Activated CD4-positive, CD25-positive, alpha-beta regulatory T cell treated with anti-CD3 and anti-CD28 coated beads, Interleukin-2, amount 50 U/mL, for 16 hours (primary cell): ENCODE data around the gene RPAP3.

Source experiments
- DNase-seq: peaks from one replicate; pipeline ENCODE4 v3.0.0-alpha.2; 2020; ENCODE audit warnings: low read depth, low spot score

Gene RPAP3, protein sequence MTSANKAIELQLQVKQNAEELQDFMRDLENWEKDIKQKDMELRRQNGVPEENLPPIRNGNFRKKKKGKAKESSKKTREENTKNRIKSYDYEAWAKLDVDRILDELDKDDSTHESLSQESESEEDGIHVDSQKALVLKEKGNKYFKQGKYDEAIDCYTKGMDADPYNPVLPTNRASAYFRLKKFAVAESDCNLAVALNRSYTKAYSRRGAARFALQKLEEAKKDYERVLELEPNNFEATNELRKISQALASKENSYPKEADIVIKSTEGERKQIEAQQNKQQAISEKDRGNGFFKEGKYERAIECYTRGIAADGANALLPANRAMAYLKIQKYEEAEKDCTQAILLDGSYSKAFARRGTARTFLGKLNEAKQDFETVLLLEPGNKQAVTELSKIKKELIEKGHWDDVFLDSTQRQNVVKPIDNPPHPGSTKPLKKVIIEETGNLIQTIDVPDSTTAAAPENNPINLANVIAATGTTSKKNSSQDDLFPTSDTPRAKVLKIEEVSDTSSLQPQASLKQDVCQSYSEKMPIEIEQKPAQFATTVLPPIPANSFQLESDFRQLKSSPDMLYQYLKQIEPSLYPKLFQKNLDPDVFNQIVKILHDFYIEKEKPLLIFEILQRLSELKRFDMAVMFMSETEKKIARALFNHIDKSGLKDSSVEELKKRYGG

DNA sequence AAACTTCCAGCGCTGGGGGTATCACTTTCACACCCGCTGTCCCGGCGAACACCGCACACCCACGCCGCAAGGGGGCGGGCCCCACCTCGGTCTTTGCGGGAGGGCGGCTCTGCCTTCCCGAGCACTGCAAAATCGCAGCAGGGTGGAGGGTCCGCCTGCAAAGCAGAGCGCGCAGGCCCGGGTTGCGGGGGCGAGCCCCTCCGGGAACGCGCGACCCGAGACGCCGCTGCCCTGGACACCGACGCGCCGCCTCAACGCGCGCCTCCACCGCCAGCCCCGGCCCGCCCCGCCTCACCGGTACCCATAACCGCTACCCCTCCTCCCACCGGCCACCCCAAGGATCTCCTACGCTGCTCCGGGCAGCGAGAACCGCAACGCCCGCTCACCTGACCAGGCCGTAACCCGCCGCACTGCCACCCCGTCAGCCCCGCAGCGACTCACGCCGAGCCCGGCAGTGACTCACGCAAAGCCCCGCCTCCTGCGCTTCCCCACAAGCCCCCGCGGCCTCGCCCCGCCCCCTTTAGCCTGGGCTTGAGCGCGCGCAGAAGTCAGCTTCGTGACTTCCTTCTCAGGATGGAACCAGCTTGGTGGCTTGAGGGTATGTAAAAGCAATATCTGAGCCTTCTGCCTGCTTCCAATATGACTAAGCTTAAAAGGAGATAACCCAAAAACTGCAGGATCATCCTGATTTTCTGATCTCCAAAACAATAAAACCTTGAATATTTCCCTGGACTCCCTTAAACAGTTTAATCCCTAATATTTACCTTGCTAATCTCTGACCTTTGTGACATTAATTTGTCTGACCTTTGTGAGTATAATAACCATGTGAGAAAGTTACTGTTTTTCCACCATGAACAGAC, at the start of gene RPAP3:
Gene RPAP3 (minus strand): TSS at position 465 of the 860 bp plus-strand sequence. CDS start 3,190 bp downstream, outside the sequence.
- DNase-seq = peak; percentile 95

DNA sequence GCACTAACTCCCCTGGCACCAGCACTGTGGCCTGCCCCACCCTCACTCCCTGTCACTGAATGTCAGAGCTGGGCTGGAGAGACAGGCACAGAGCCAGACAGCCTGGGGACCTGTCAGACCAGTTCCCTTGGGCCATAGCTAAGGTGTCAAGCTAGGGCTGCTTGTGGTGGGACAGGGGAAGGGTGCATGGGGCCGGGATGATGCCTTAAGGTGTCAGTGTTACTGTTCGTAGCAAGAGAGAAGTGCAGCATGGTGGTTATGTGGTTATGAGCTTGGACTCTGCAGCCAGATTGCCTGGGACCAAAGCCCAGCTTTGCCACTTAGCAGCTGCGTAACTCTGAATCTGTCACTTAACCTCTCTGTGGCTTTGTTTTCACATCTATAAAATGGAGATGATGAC, 49.1 kb upstream of the RPAP3 start:
- no peak for DNase-seq

DNA sequence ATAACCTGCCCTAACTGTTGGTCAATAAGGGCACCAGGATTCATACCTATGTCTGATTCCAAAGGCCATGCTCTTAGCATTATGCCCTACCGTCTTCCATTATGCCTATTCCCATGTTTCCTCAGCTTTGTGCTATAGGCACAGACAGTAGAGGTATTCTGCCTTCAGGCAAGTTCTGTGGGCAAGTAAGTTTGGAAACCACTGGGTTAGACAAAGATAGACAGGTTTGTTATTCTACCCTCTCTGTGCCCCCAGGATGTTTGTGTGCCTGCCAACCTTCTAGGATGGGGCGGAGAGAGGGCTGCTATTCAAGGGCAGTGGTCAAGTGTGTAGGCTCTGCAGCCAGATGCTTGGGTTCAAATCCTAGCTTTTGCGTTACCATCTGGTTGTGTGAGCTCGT, 48.3 kb upstream of the RPAP3 start:
- no peak for DNase-seq

DNA sequence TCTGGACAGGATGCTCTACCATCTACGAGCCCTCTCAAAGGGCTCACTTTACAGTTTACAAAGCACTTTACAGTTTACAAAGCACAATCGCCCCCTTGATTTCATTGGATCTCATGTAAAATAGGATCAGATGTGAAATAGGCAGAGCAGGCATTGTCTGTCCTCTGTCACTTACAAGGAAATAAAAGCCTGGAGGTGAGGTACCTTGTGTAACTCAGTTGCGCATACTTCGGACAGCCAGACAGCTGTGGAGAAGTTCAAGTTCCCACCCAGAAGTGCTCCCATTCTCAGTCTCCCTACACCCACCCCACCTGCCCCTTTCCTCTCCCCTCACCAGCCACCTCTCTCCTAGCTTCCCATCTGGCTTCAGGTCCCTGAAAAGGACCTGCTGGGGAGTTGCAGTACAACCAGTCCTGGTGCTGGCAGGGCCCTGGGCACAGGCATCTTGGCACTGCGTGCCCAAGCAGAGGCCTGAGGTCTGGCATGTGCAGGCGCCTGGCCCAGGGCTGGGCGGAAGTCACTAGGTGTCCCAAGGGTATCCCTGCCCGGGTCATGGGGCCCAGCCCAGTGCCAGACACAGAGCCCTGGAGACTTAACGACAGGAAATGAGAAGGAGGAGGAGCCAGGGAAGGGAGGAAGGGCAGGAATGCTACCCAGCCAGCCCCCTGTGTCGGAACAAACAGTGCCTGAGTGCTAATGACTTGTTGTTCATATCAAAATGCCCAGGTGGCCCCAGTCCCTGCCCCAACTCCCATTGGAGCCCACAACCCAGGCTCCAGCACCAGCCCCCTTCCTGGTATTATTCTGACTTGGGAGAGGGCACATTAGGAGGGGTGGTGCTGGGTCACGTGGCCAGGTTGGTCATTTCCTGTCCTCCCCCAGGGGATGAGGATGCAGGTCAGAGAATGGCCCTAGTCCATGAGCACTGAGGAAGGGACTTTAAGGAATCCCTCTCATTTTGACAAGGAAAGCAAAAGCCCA, 47.5 kb upstream of the RPAP3 start:
- no peak for DNase-seq

DNA sequence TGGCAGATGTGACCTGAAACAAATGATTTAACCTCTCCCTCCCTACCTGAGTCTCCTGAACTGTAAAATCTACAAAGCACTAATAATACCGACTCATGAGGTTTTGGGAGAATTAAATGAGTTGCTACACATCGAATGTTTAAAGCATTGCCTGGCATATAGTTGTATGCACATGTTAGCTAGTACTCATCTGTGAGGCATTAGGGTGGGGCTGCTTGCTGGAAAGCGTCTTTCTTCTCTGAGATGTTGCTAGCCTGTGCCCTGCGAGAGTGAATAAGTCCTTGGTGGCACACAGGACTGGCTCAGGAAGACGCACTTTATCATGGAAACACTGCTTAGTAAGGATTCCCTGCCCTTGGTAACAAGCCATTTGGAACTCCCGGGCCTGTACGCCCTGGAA, 46.7 kb upstream of the RPAP3 start:
- no peak for DNase-seq

DNA sequence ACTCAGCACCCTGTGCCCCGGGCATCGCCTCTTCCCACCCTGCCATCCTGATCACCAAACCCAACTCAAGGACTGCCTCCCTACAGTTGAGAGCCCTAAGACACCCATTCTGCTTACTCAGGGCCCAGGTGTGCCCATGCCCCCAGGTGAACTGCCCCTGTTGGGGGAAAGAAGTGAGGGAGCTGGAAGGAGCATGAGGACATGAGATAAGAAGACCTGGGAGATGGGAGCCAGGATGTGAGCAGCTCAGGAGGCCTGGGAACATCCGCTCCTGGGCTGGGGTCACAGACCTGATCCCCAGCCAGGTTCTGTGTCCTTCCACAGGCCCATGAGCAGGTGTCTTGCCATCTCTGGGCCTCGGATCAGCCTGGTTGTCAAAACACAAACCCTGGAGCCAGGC, 46.3 kb upstream of the RPAP3 start:
- DNase-seq = no peak

DNA sequence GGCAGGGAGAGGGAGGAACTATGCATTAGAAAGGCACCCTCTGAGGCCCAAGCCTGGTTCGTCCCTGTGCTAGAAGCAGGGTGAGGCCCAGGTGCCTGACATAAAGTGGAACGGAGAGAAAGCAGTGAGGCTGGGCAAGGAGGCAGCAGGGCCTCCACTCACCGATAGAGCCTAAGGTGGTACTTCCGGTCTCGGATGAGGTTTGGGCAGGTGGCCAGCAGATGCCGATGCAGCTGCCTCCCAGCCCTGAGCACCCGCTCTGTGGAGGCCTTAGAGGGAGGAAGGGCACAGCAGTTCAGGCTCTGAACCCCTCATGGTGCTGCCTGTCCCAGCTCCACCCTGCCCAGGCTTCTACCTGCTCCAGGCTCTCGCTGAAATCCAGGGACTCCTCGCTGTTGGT, 45.7 kb upstream of the RPAP3 start:
- DNase-seq = no peak

DNA sequence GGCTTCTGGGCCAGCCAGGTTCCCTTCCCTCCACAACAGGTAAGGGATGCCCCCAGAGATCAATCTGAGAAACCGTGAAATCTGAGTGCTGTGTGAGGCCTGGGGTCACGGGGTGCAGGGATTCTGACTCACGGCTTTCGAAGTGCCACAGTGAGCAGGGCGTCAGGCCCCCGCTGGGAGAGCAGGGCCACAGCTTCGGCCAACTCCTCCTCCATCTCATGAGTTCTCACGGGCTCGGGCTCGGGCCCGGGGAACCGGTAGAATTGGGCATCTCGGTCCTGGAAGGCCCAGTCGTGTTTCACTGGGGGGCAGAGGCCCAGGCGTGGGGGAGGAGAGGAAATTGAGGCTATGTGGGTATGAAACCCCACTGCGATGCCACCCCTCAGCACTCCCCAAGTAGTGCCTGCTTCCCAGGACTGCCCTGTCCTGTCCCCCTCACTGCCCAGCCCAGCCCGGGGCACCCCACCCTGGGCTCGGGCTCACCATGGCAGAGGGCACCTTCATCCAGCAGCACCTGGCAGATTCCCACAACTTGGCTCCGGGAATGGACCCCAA, 45.2 kb upstream of the RPAP3 start:
- DNase-seq = no peak

DNA sequence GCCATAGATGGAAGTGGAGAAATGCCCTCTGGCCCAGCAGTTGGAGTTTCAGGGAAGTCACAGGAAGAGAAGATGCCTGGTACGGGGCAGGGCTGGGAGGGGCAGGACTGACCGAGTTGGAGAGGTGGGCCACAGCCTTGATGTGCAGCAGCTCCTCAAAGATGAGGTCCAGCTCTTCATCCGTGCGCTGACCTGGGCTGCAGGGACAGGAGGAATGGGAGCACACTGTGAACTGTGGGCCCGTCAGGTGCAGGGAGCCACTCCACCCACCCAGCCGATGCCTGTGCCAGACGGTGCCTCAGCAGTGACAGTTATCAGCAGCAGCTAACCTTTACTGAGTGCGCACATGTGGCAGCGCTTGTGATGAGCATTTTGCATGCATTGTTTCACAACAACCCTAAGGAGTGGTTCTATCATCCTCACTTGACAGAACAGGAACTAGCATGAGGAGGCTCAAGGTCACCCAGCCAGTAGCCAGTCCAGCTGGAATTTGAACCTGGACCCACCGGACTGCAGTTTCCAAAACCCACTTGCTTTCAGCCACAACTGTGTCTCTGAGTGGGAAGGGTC, 44.5 kb upstream of the RPAP3 start:
- no peak for DNase-seq

DNA sequence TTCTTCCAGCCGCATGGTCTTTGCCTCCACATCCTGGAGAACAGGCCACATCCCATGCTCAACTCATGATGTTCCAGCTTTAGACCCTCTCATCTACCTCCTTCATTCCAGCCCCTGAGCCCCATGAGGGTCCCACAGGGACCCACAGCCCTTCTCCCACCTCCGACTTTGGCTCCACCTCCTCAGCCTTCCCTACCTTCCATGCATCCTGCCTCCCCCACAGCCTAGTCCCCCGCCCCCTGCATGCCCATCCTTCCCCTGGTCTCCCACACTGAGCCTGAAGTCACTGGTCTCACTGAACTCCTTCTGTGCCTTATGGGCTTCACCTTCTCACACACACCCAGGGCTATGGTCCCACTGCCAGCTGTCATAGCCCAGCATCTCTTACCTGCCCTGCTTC, 43.1 kb upstream of the RPAP3 start:
- no peak for DNase-seq

DNA sequence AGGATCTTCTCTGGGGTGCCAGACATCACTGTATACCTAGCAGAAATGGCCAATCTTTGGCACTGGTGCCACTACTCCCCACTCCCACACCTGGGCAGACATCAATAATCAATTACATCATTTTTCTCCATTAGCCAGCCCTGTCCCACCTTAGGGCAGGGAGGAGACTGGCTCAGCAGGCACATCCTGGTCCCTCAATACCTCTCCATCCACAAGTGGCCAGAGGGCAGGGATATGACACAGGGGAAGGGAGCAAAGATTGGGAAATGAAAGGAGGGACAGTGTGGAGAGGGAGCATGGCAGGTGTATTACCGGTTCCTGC, 42.6 kb upstream of the RPAP3 start:
- DNase-seq = no peak

DNA sequence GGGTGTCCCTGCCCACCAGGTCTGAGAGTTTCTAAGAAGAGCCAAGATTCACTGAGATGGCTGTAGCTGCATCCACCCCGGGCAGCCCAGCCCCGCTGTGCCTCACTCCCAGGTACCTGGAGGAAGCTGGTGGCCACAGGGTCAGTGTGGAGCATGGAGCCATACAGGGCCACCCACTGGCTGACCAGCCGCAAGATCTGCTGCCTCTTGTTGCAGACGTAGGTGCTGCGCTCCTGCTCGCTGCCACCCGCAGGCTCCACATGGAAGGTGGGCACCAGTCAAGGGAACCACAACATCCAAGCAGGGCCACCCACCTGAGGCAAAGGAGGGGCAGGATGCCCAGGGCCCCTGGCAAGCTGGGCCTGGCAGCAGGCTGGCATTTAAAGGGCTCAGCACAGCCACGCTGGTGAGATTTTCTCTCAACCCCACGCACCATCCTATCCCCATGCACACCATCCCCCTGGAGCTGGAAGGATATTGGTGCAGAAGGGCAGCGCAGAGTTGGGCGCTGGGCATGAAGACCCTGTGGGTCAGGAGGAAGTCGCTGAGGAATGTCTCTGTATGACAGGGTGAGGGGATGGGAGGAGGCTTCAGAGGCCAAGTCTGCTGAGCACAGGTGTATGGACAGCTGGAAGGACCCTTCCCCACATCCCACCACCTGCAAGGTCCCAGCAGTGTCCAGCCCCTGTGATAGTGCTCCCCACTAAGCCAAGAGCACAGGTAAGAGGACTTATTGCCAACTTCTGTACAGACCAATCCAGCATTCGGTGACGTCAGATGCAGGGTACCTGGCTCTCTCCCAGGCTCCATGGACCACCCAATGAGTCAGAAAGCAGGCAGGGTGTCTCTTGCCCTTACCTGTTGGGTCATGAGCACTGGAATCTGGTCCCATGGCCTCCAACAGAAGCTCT, 42.0 kb upstream of the RPAP3 start:
- no peak for DNase-seq

DNA sequence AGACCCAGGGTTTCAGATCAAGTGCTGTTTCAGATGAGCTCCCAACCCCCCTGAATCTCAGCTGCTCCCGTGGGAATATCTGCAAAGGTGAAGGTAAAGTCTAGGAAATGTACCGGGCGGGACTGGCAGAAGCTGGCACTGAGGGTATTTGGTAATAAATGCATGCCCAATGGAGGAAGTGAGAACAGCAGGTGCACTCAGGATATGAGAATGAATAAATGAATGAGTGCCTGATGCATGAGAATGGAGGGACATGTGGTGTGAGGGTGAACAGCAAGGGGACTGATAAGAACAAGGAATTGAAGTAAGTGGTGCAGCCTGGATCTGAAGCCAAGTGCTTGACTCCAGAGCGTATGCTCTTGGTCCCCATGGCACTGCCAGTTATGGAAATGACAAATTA, 41.3 kb upstream of the RPAP3 start:
- no peak for DNase-seq

DNA sequence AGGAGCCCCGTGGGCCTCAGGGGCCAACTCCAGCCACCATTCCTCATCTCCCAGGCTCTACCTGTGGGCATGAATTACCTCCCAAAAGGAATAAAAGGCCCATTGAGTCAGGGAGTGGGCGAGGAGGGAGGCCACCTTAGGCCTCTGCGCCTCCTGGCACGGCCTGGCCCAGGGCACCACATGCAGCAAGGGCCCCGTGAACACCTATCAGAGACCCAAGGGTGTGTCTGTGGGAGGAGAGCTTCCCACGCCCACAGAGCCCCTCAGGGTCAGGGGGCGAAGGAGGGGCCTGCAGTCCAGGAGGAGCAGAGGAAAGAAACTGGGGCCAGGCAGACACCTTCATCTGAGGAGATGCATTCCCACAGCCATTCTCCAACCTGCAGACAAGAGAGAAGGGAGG, 40.7 kb upstream of the RPAP3 start:
- DNase-seq = no peak

DNA sequence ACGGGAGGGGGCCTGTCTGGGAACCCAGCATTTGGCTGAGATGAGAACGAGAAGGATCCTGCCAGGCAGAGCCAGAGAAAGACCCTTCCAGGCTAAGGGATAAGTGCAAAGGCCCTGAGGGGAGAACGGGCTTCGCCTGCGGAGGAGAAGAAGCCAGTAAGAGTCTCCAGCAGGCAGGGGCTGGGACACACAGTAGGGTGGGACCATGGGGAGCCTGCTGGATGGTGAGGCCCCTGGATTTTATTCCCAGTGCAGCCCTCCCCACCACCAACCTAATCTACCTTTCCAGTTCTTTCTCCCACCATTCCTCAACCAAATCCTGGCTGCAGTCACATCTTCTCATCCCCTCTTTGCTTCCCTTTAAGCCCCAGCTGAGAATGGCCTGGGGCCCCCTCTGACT, 40.2 kb upstream of the RPAP3 start:
- DNase-seq = no peak

DNA sequence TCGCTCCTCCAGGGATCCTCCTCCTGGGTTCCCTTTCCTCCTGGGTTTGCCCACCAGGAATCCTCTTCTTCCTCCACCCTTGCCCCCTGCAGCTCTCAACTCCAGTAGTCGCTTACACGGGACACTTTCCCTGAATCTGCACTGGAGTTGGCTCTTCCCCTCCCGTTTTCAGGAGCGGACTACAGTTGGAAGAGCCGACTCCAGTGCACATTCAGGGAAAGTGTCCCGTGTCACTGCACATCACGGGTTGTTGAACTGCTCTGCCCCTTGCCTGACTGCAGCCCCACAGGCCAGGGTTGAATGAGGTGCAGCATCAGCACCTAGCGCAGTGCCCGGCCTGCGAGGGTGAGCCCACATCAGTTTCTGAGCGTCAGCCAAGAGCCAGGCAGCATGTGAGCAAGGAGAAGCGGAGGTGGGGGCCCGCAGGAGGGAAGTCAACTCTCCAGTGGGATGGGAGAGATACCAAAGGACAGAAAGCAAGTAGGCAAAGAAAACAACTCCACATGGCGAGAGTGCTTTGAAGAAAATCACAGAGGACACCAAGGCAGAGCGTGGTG, 39.7 kb upstream of the RPAP3 start:
- DNase-seq = no peak

DNA sequence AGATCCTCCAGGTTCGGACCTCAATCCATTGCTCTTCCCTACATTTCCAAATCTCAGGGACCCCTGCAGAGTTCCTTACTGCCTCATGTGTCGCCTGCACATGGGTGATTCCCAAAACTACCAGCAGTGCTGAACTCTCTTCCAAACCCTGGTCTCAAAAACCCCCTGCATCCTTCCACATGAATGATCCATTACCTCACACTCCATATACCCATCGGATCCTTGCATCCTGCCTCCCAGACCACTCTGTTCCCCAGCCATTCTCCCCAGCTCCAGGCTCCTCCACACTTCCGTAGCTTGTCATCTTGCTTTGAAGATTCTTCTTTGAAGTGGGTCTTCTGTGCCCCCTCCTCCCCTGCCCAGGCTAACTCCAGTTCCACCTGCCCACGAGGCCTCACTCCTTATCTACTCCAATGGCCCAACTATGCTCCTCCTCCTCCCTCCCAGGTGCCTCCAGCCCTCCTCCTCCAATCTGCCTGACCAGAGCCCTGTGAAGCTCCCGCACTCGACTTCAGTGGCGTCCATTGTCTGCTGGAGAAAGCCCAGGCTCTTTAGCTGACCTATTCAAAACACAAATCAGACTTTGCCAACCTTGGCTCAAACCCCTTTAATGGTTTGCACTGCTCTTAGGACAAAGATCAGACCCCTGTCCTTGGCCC, 39.1 kb upstream of the RPAP3 start:
- DNase-seq = no peak

DNA sequence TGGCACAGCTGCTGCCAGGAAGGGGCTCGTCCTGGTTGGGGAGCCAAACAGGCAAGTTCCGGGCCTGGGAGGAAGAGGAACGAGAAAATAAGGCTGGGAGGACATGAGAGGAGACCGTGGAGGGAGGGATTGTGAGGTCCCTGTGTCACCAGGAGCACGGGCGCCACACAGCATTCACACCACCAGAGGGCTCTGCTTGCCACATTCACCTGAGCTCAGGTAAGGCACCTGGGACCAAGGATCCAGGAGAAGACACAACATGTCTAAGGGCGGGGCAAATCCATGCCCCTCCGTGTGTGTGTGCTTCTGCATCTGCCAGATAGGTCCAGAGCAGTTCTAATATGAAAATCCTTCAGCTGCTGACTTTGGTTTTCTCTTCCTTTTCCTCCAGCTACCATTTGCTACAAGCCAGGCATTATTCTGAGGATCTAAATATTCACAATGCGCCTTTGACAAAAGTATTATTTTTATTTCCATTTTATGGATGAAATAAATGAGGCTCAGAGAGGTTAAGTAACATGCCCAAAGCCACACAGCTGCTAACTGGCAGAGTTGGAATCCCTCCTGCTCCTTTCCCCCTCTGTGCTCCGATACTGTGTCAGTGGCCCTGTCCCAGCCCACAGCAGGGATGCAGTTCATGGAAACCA, 38.3 kb upstream of the RPAP3 start:
- DNase-seq = peak; percentile 34
